Epidermal melanocyte (primary cell): Measurements from ENCODE around the gene LRRC3.
"Not testable (repeated sequence)": the region's sequence is repeated elsewhere in the genome, so short reads cannot be mapped to it uniquely, and the experiment has no call there.

Experiments used
- DNase-seq: peaks from one replicate; pipeline ENCODE4 v3.0.0; 2011; ENCODE audit warnings: low spot score; ENCODE audit not compliant: insufficient read length

Gene LRRC3

GRCh38 chr21:44496564-44497550, 41.5 kb downstream of the LRRC3 start:
- no peak for DNase-seq

DNA sequence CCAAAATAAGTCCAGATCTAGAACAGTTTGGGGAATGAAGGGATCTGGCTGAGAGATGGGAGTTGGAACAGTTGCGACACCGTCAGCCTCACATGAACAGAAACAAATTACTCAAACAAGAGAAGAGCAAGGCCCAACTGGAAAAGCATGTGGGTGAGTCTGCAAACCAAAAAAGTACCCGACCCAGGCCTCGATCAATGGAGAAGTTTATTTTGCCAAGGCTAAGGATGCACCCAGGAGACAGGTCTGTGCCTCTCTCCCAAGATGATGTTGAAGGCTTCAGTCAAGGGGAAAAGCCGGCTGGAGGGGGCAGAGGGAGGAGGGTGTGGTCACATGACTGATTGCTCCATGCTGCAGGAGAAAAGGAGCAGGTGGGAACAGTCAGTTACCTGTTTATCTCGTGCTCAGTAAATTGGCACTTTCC, 42.4 kb downstream of the LRRC3 start:
- no peak for DNase-seq

GRCh38 chr21:44498280-44499210, 43.2 kb downstream of the LRRC3 start:
- DNase-seq: no peak

DNA sequence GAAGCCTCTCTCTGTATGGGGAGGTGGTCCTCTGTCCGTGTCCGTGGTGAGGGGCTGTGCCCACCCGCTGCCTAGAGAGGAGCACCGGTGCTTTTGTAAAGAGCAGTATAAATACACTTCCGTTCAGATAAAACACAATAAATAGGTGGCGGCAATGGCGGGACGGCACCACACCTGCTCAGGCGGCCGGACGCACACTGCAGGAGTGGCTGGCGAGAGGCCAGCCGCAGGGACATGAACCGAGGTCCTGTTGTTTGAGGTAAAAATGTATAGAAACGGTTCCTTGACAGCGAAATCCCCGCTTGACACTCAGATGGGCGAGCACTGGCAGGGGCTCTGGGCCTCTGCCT, 43.9 kb downstream of the LRRC3 start:
- no peak for DNase-seq

DNA sequence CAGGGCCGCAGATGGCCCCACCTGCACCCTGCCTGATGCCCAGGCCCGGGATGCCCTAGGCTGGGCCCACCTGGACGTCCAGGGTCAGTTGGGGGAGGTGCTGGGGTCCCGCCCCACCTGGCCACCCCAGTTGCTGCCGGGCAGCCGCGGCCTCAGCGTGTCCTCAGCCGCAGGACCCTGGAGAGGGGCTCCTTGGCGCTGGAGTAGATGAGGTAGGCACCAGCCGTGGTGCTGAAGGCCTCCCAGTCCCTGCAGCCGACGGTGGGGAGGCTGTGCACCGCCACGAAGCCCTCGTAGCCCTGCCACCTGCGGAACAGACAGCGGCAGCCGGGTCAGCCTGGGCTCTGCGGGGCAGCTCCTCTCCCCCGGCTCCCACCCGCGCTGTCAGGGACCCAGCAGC, 44.3 kb downstream of the LRRC3 start:
- DNase-seq: no peak

GRCh38 chr21:44500111-44500510, 44.8 kb downstream of the LRRC3 start:
- DNase-seq: no peak

- DNase-seq: no peak
Observed at GRCh38 chr21:44502171-44502958, 47.1 kb downstream of the LRRC3 start.

DNA sequence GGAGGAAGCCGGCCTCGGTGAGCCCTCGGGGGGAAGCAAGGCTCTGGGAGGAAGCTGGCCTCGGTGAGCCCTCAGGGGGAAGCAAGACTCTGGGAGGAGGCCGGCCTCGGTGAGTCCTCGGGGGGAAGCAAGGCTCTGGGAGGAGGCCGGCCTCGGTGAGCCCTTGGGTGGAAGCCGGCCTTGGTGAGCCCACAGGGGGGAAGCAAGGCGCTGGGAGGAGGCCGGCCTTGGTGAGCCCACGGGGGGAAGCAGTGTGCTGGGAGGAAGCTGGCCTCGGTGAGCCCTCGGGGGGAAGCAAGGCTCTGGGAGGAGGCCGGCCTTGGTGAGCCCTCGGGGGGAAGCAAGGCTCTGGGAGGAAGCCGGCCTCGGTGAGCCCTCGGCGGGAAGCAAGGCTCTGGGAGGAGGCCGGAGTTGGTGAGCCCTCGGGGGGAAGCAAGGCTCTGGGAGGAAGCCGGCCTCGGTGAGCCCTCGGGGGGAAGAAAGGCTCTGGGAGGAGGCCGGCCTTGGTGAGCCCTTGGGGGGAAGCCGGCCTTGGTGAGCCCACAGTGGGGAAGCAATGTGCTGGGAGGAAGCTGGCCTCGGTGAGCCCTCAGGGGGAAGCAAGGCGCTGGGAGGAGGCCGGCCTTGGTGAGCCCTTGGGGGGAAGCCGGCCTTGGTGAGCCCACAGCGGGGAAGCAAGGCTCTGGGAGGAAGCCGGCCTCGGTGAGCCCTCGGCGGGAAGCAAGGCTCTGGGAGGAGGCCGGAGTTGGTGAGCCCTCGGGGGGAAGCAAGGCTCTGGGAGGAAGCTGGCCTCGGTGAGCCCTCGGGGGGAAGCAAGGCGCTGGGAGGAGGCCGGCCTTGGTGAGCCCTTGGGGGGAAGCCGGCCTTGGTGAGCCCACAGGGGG, 47.9 kb downstream of the LRRC3 start:
- DNase-seq: not testable (repeated sequence)

DNA sequence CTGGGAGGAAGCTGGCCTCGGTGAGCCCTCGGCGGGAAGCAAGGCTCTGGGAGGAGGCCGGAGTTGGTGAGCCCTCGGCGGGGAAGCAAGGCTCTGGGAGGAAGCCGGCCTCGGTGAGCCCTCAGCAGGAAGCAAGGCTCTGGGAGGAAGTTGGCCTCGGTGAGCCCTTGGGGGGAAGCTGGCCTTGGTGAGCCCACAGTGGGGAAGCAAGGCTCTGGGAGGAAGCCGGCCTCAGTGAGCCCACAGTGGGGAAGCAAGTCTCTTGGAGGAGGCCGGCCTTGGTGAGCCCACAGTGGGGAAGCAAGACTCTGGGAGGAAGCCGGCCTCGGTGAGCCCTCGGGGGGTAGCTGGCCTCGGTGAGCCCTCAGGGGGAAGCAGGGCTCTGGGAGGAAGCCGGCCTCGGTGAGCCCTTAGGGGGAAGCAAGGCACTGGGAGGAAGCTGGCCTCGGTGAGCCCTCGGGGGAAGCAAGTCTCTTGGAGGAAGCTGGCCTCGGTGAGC, 48.6 kb downstream of the LRRC3 start:
- no peak for DNase-seq

DNA sequence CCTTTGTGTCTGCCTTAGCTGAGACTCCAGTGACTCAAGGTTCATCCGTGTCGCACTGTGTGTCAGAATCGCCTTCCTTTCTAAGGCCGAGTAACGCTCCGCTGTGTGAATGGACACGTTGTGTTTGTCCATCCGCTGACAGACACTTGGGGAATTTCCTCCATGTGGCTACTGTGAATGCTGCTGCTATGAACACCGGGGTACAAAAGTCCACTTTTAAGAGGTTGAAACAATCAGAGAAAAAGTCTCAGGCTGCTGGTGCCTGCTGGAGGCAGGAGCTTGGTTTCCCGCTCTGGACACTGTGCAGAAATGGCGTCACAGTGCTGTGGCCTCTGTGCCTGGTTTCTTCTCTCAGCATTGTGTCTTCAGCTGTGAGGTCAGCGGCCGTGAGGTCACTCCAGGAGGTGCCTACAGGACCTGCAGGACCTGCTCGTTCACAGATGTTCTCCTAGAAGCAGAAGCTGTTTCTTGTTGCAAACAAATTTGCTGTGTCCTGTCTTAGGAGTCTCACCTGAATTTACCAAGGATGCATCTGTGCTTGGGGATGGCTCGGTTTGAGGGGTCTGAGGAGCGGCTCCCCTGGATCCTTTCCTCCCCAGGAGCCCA, 50.5 kb downstream of the LRRC3 start:
- DNase-seq: no peak

GRCh38 chr21:44506279-44507255, 51.3 kb downstream of the LRRC3 start:
- no peak for DNase-seq

- no peak for DNase-seq
Observed at GRCh38 chr21:44507673-44508425, 52.5 kb downstream of the LRRC3 start.

DNA sequence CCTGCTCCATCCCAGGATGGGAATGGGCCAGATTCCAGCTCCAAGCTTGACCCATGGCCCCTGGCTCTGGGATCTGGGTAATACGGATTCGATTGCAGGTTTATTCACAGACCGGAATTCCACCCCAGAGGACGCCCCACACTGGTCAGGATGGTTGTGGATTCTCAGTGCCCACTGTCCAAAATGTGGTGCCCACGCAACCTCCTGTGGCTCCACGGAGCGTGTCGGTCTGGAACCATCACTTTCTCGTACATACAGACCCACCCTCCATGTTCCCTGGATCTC, 53.1 kb downstream of the LRRC3 start:
- no peak for DNase-seq

DNA sequence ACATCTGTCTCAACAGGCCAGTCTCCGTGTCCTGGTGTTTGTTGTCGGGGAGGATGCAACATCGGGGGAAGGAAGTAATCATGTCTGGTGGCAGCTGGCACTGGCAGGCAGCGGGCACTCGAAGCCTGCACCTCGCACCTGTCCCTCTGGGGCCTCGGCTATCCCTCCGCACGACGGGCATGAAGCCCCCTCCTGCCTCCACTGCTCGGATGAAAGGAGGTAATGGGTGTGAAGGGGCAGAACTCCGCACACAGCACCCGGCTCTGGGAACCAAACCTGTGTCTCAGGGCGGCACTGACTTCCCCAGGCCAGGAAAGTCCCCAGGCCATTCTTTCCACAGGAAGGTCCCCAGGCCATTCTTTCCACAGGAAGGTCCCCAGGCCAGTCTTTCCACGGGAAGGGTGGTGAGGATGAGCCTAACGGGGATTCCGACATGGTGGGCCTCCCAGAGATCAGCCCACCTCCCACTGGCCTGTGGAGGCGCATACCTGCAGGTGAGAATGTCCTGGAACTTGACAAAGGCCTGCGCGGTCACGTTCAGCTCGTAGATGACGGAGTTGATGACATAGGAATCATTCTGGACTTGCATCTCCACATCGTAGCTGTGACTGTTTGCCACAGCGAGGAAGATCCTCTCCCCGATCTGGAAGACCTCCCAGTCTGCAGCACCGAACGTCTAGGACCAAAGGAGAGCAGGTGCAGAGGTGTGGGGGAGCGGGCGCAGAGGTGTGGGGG, 53.6 kb downstream of the LRRC3 start:
- DNase-seq: no peak

DNA sequence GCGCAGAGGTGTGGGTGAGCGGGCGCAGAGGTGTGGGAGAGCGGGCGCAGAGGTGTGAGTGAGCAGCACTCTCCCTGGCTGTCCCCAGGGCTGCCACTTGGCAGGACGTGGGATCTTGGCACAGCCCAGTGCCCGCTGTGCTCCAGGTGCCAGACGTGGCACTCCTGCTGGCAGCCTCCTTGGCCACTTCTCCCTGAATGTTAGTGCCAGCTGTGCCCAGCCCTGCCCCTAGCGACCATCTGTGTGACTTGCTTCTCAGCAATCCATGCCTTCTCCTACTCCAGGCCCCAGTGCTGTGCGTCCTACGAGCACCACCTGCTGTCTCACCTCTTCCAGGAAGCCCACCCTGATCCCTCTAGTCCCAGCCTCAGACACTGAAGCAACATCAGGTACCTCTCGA, 54.2 kb downstream of the LRRC3 start:
- DNase-seq: no peak

DNA sequence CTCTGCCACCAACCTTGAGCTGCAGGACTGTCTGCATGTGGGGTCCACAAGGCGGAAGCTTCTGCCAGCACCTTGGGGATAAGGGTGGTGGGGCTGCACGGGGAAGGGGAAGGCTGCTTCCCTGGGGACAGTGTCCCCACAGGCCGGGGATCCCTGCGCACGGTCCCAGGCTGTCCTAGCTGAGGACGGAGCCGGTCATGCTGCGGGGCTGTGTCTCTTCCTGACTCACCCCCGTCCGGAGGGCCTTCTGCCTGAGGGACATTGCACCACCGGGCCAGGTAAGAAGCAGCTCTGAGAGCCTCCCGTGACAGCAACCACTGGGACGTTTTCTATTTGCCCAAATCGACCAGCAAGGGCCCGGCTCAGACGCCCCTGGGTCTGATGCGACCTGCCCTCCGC, 54.8 kb downstream of the LRRC3 start:
- DNase-seq: no peak

- DNase-seq: no peak
Observed at GRCh38 chr21:44510508-44511218, 55.4 kb downstream of the LRRC3 start.
